ENCODE data around the gene PLEKHG3.

- TF ChIP-seq POLR2A (IDR thresholded peaks at IDR 0.05; ENCODE audit: low read depth, low read length) (no peak), TAF1 (IDR thresholded peaks at IDR 0.05; ENCODE audit: low read depth, low read length) (no peak), POLR2AphosphoS5 (IDR thresholded peaks at IDR 0.05; ENCODE audit: low read depth, low read length) (no peak), PAX5 (IDR thresholded peaks at IDR 0.05; ENCODE audit: insufficient read depth, low read length, severe bottlenecking) (no peak)
Observed at GRCh38 chr14:64727551-64728071, 23.4 kb downstream of the PLEKHG3 start.

Data from GM12891 (cell line).